Measurements from ENCODE around the gene FAM181B. TPM values are rescaled to one million over a fixed set of nuclear protein-coding genes. Genes with fewer than 3 reads are reported as not detected.

Gene FAM181B
- total and polyA plus RNA-seq, 3 experiments from 2014 or later: not detected

- Histone ChIP-seq H3K27me3 (ENCODE audit: insufficient read depth, low read length, poor library complexity, severe bottlenecking) (no peaks in the 10 kb centered on the region), H3K9me3 (ENCODE audit: low read length) (no peaks in the 10 kb centered on the region), H3K36me3 (ENCODE audit: insufficient read depth, low read length) (no peaks in the 10 kb centered on the region), H3K4me3 (ENCODE audit: low read length) (peak overlapping the region; percentile 26), H3K4me1 (ENCODE audit: insufficient read depth, low read length) (peaks cover 20% of the 10 kb centered on the region), H3K27ac (ENCODE audit: low read depth, low read length) (no peak overlapping the region)
- Mint-ChIP-seq H3K27me3 (peaks cover 4 to 12% of the 10 kb centered on the region in 2 donors), H3K27ac (no peak overlapping the region), H3K9me3 (peaks cover 0 to 1% (median 0%) of the 10 kb centered on the region in 5 donors), H3K36me3 (no peaks in the 10 kb centered on the region), H3K4me3 (peak overlapping the region in 4 of 7 donors; percentile 16 to 54 (median 35)), H3K4me1 (peaks cover 11 to 17% (median 17%) of the 10 kb centered on the region in 3 donors)
- ChIA-PET POLR2A (no interaction called here), CTCF (no interaction called here)
- DNase-seq: peak in 1 of 5 donors; percentile 55
These were observed 17.0 kb upstream of the FAM181B start for GRCh38 chr11:82750643-82751139.

- Histone ChIP-seq H3K9me3 (ENCODE audit: low read length) (no peaks in the 10 kb centered on the region), H3K27ac (ENCODE audit: low read depth, low read length) (no peak overlapping the region), H3K4me3 (ENCODE audit: low read length) (no peak overlapping the region), H3K27me3 (ENCODE audit: insufficient read depth, low read length, poor library complexity, severe bottlenecking) (no peaks in the 10 kb centered on the region), H3K36me3 (ENCODE audit: insufficient read depth, low read length) (no peaks in the 10 kb centered on the region), H3K4me1 (ENCODE audit: insufficient read depth, low read length) (peaks cover 20% of the 10 kb centered on the region)
- no peak for DNase-seq
- H3K36me3 Mint-ChIP-seq: no peaks in the 10 kb centered on the region
- peaks cover 6 to 12% of the 10 kb centered on the region in 2 donors for H3K27me3 Mint-ChIP-seq
- ChIA-PET CTCF (no interaction called here), POLR2A (no interaction called here)
- H3K4me3 Mint-ChIP-seq: no peak overlapping the region
- H3K9me3 Mint-ChIP-seq: peaks cover 0 to 1% (median 0%) of the 10 kb centered on the region in 5 donors
- no peak overlapping the region for H3K27ac Mint-ChIP-seq
- H3K4me1 Mint-ChIP-seq: peaks cover 11 to 17% (median 17%) of the 10 kb centered on the region in 3 donors
These were observed 13.8 kb upstream of the FAM181B start for GRCh38 chr11:82747471-82747870.

GRCh38 chr11:82738091-82738490 lies 4.4 kb upstream of the FAM181B start:
- POLR2A ChIA-PET: no interaction called here
- no peaks in the 10 kb centered on the region for H3K36me3 Mint-ChIP-seq
- CTCF ChIA-PET: interaction anchor here (1.2 kb wide), 1 partner anchor 20 kb away, joined by 3 read pairs; no protein-coding TSS in a partner anchor

GRCh38 chr11:82734120-82734479 lies 436 bp upstream of the FAM181B start:
- peaks cover 0 to 8% (median 4%) of the 10 kb centered on the region in 5 donors for H3K9me3 Mint-ChIP-seq
- ChIA-PET POLR2A (no interaction called here), CTCF (no interaction called here)
- peaks cover 10 to 24% (median 17%) of the 10 kb centered on the region in 3 donors for H3K4me1 Mint-ChIP-seq
- no peaks in the 10 kb centered on the region for H3K36me3 ChIP-seq (ENCODE audit: insufficient read depth, low read length)
- H3K27me3 ChIP-seq (ENCODE audit: insufficient read depth, low read length, poor library complexity, severe bottlenecking): peaks cover 15% of the 10 kb centered on the region
- no peak overlapping the region for H3K27ac ChIP-seq (ENCODE audit: low read depth, low read length)
- H3K36me3 Mint-ChIP-seq: no peaks in the 10 kb centered on the region
- peaks cover 4% of the 10 kb centered on the region for H3K4me1 ChIP-seq (ENCODE audit: insufficient read depth, low read length)
- peak overlapping the region in 6 of 7 donors; percentile 10 to 66 (median 60) for H3K4me3 Mint-ChIP-seq
- no peak overlapping the region for H3K4me3 ChIP-seq (ENCODE audit: low read length)
- H3K27ac Mint-ChIP-seq: no peak overlapping the region
- DNase-seq: no peak
- H3K9me3 ChIP-seq (ENCODE audit: low read length): no peaks in the 10 kb centered on the region
- peaks cover 52 to 80% of the 10 kb centered on the region in 2 donors for H3K27me3 Mint-ChIP-seq

More at GRCh38 chr11:82738091-82738490, 4.4 kb upstream of the FAM181B start:
- peaks cover 0 to 6% (median 4%) of the 10 kb centered on the region in 5 donors for H3K9me3 Mint-ChIP-seq
- Histone ChIP-seq H3K4me3 (ENCODE audit: low read length) (no peak overlapping the region), H3K36me3 (ENCODE audit: insufficient read depth, low read length) (no peaks in the 10 kb centered on the region), H3K27ac (ENCODE audit: low read depth, low read length) (no peak overlapping the region), H3K9me3 (ENCODE audit: low read length) (no peaks in the 10 kb centered on the region), H3K27me3 (ENCODE audit: insufficient read depth, low read length, poor library complexity, severe bottlenecking) (peaks cover 6% of the 10 kb centered on the region), H3K4me1 (ENCODE audit: insufficient read depth, low read length) (no peaks in the 10 kb centered on the region)
- H3K4me3 Mint-ChIP-seq: no peak overlapping the region
- peaks cover 4 to 10% (median 8%) of the 10 kb centered on the region in 3 donors for H3K4me1 Mint-ChIP-seq
- H3K27ac Mint-ChIP-seq: no peak overlapping the region
- peaks cover 40 to 71% of the 10 kb centered on the region in 2 donors for H3K27me3 Mint-ChIP-seq
- no peak for DNase-seq

DNA sequence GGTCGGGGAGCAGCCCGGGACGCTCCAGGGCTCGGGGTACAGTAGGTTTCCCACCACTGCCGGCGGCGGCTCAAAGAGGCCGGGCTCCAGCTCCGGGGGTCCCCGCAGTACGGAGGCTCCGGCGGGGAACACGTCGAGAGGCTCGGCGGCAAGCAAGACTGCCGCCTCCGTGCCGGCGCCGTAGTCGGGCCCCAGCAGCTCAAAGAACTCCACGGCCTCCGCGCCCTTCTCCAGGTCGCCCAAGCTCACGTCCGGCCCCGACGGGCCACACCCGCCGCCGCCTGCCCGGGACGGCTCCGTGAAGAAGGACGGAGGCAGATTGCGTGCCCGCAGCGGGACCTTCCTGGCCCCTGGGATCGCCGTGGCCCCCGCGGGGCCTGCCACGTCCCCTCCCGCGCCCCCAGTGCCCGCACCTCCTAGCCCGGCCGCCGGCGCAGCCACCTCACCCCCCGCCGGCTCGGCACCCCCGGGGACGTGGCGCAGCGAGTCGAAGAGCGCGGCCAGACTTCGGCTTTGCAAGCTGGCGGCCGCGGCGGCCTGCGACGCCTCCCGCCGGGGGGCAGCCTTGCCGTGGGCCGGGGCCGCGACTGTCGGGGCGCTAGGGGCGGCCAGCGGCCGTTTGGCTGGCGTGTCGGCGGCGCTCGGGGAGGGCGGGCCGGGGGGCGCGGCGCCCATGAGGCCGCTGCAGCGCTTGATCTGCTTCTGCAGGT lies 775 bp downstream of the FAM181B start:
- no peaks in the 10 kb centered on the region for H3K36me3 Mint-ChIP-seq
- H3K4me1 Mint-ChIP-seq: peaks cover 10 to 24% (median 17%) of the 10 kb centered on the region in 3 donors
- H3K4me1 ChIP-seq (ENCODE audit: insufficient read depth, low read length): peaks cover 4% of the 10 kb centered on the region
- peak in 1 of 5 donors; percentile 25 for DNase-seq
- peaks cover 52 to 79% of the 10 kb centered on the region in 2 donors for H3K27me3 Mint-ChIP-seq
- peaks cover 15% of the 10 kb centered on the region for H3K27me3 ChIP-seq (ENCODE audit: insufficient read depth, low read length, poor library complexity, severe bottlenecking)
- ChIA-PET POLR2A (no interaction called here), CTCF (no interaction called here)
- no peak overlapping the region for H3K27ac Mint-ChIP-seq
- H3K4me3 ChIP-seq (ENCODE audit: low read length): no peak overlapping the region
- H3K9me3 ChIP-seq (ENCODE audit: low read length): no peaks in the 10 kb centered on the region
- H3K9me3 Mint-ChIP-seq: peaks cover 0 to 6% (median 3%) of the 10 kb centered on the region in 5 donors
- H3K36me3 ChIP-seq (ENCODE audit: insufficient read depth, low read length): no peaks in the 10 kb centered on the region
- H3K27ac ChIP-seq (ENCODE audit: low read depth, low read length): no peak overlapping the region
- peak overlapping the region in 2 of 7 donors; percentile 34 to 66 for H3K4me3 Mint-ChIP-seq

GRCh38 chr11:82732348-82732733 lies 1.3 kb downstream of the FAM181B start:
- ChIA-PET POLR2A (no interaction called here), CTCF (no interaction called here)

DNA sequence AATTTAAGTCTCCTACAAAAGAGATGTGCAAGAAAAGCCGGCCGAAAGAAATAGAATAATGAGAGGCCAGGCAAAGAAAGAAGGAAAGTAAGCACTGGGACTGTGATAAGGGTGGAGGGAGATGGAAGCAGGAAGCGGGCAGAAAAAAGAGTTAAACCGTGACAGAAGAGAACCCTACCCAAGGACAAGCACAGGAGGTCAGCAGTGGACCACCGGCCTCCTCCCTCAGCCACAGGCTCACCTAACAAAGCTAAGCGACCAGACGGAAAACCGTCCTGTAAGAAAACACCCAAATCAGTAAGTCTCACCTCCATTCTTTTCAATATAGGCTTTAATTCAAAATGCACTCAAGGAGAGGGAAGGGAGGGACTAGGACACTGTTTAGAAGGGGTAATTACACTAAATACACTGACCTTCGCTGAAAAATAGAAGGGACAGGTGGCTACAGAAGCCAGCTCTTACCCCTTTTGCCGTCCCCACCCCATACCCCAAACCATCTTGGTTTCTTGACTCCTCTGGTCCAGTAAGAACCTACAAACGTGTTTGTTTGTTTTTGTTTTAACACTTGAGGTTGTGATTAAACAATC lies 1.9 kb downstream of the FAM181B start:
- H3K27me3 ChIP-seq (ENCODE audit: insufficient read depth, low read length, poor library complexity, severe bottlenecking): peaks cover 15% of the 10 kb centered on the region
- Mint-ChIP-seq H3K4me1 (peaks cover 10 to 24% (median 17%) of the 10 kb centered on the region in 3 donors), H3K27ac (no peak overlapping the region), H3K9me3 (peaks cover 0 to 6% (median 2%) of the 10 kb centered on the region in 5 donors), H3K4me3 (peak overlapping the region in 5 of 7 donors; percentile 32 to 52 (median 49)), H3K27me3 (peaks cover 57 to 77% of the 10 kb centered on the region in 2 donors), H3K36me3 (no peaks in the 10 kb centered on the region)
- H3K36me3 ChIP-seq (ENCODE audit: insufficient read depth, low read length): no peaks in the 10 kb centered on the region
- no peak overlapping the region for H3K4me3 ChIP-seq (ENCODE audit: low read length)
- no peak overlapping the region for H3K27ac ChIP-seq (ENCODE audit: low read depth, low read length)
- ChIA-PET CTCF (no interaction called here), POLR2A (no interaction called here)
- H3K9me3 ChIP-seq (ENCODE audit: low read length): no peaks in the 10 kb centered on the region
- peaks cover 4% of the 10 kb centered on the region for H3K4me1 ChIP-seq (ENCODE audit: insufficient read depth, low read length)
- DNase-seq: no peak

More at GRCh38 chr11:82732348-82732733, 1.3 kb downstream of the FAM181B start:
- no peak overlapping the region for H3K27ac ChIP-seq (ENCODE audit: low read depth, low read length)
- peaks cover 15% of the 10 kb centered on the region for H3K27me3 ChIP-seq (ENCODE audit: insufficient read depth, low read length, poor library complexity, severe bottlenecking)
- Mint-ChIP-seq H3K27me3 (peaks cover 53 to 77% of the 10 kb centered on the region in 2 donors), H3K4me3 (peak overlapping the region in 3 of 7 donors; percentile 32 to 52 (median 43)), H3K36me3 (no peaks in the 10 kb centered on the region), H3K27ac (no peak overlapping the region), H3K9me3 (peaks cover 0 to 5% (median 2%) of the 10 kb centered on the region in 5 donors), H3K4me1 (peaks cover 10 to 24% (median 17%) of the 10 kb centered on the region in 3 donors)
- H3K4me3 ChIP-seq (ENCODE audit: low read length): no peak overlapping the region
- H3K36me3 ChIP-seq (ENCODE audit: insufficient read depth, low read length): no peaks in the 10 kb centered on the region
- no peak for DNase-seq
- peaks cover 4% of the 10 kb centered on the region for H3K4me1 ChIP-seq (ENCODE audit: insufficient read depth, low read length)
- no peaks in the 10 kb centered on the region for H3K9me3 ChIP-seq (ENCODE audit: low read length)

GRCh38 chr11:82730754-82731153 lies 2.9 kb downstream of the FAM181B start:
- no peak overlapping the region for H3K4me3 Mint-ChIP-seq
- Histone ChIP-seq H3K36me3 (ENCODE audit: insufficient read depth, low read length) (no peaks in the 10 kb centered on the region), H3K27me3 (ENCODE audit: insufficient read depth, low read length, poor library complexity, severe bottlenecking) (peaks cover 15% of the 10 kb centered on the region), H3K4me1 (ENCODE audit: insufficient read depth, low read length) (peaks cover 4% of the 10 kb centered on the region), H3K9me3 (ENCODE audit: low read length) (no peaks in the 10 kb centered on the region), H3K4me3 (ENCODE audit: low read length) (no peak overlapping the region), H3K27ac (ENCODE audit: low read depth, low read length) (no peak overlapping the region)
- POLR2A ChIA-PET: no interaction called here
- H3K27me3 Mint-ChIP-seq: peaks cover 57 to 76% of the 10 kb centered on the region in 2 donors
- no peak for DNase-seq
- no peak overlapping the region for H3K27ac Mint-ChIP-seq
- H3K9me3 Mint-ChIP-seq: peaks cover 0 to 5% (median 2%) of the 10 kb centered on the region in 5 donors
- H3K36me3 Mint-ChIP-seq: no peaks in the 10 kb centered on the region
- CTCF ChIA-PET: no interaction called here
- H3K4me1 Mint-ChIP-seq: peaks cover 10 to 24% (median 17%) of the 10 kb centered on the region in 3 donors
